ENCODE results near the gene CAMTA2. TPM values are rescaled to one million over a fixed set of nuclear protein-coding genes. Genes with fewer than 3 reads are reported as not detected.

Gene CAMTA2
- polyA plus RNA-seq, 1 donor (not counting 4 experiments of a cell fraction or from before 2014, with no cell fraction given): 8.5 TPM

GRCh38 chr17:4919511-4920047, 67.9 kb downstream of the CAMTA2 start:
- Histone ChIP-seq H3K4me2 (ENCODE audit: control insufficient read depth, extremely low read depth, insufficient read depth, low read depth, low read length) (peak overlapping the region; percentile 0), H3K9ac (ENCODE audit: control insufficient read depth, extremely low read depth, insufficient read depth, low read length) (no peak overlapping the region), H3K27ac (ENCODE audit: control insufficient read depth, insufficient read depth, low read length) (no peak overlapping the region), H3K79me2 (ENCODE audit: control insufficient read depth, insufficient read depth, low read length) (no peaks in the 10 kb centered on the region), H3K36me3 (ENCODE audit: control insufficient read depth in 2 of 2, extremely low read depth in 1 of 2, insufficient read depth in 2 of 2, low read length in 2 of 2) (no peaks in the 10 kb centered on the region), H3K27me3 (ENCODE audit: control insufficient read depth, extremely low read depth, insufficient read depth, low read length) (no peaks in the 10 kb centered on the region), H2AFZ (ENCODE audit: control insufficient read depth, low read length) (peak overlapping the region; percentile 1), H3K4me3 (ENCODE audit: control insufficient read depth in 2 of 3, extremely low read depth in 1 of 3, insufficient read depth in 2 of 3, low read depth in 1 of 3, low read length in 3 of 3) (no peak overlapping the region), H4K20me1 (ENCODE audit: control insufficient read depth, extremely low read depth, insufficient read depth, low read length) (no peaks in the 10 kb centered on the region), H3K9me3 (ENCODE audit: control insufficient read depth, low read depth, low read length) (no peaks in the 10 kb centered on the region), H3K4me1 (ENCODE audit: control insufficient read depth, extremely low read depth, insufficient read depth, low read length) (peaks cover 3% of the 10 kb centered on the region), H3K9me1 (ENCODE audit: control insufficient read depth, extremely low read depth, insufficient read depth, low read length) (no peaks in the 10 kb centered on the region)
- FAIRE-seq: no peak
- TF ChIP-seq EZH2 (IDR thresholded peaks at IDR 0.05; ENCODE audit: low read length): no peak
- TF ChIP-seq CTCF (optimal IDR thresholded peaks at IDR 0.05 in 1 of 3, IDR thresholded peaks at IDR 0.05 in 1 of 3, conservative IDR thresholded peaks at IDR 0.05 in 1 of 3; ENCODE audit: extremely low read depth in 1 of 3, insufficient read depth in 2 of 3, low read length in 3 of 3): no peak
- DNase-seq (ENCODE audit: low read depth, low spot score): no peak
- dilution Hi-C loops (cut with MboI; ENCODE audit: extremely low pct_ligation_motif_present, low sequenced_read_pairs): no loop called here

Small RNA genes lying within 50 kb of the gene (small RNA-seq; reads per million reads assigned to genes)
- gene MIR6864 (ENCODE audit: insufficient read length in 3 of 3, low read depth in 3 of 3, low replicate concordance in 1 of 3) (0 to 1.7 (median 0.07) reads per million in 3 experiments), gene MIR6865 (ENCODE audit: insufficient read length in 3 of 3, low read depth in 3 of 3, low replicate concordance in 1 of 3) (0 to 0.67 (median 0) reads per million in 3 experiments)

Other genes starting within 250 kb of the CAMTA2 start
- 0.14 to 0.31 TPM (median 0.25 TPM) in 3 replicates for gene ZMYND15, start 247.8 kb downstream of the CAMTA2 start, polyA plus RNA-seq
- gene CXCL16, start 247.7 kb downstream of the CAMTA2 start, polyA plus RNA-seq: 12.8 to 15.8 TPM (median 15.7 TPM) in 3 replicates
- not detected in 3 replicates for gene TM4SF5, start 215.8 kb downstream of the CAMTA2 start, polyA plus RNA-seq
- gene VMO1, start 201.3 kb downstream of the CAMTA2 start, polyA plus RNA-seq: 0.14 to 0.42 TPM in 2 of 3 replicates, not detected in the other
- gene GLTPD2, start 198.7 kb downstream of the CAMTA2 start, polyA plus RNA-seq: not detected in 3 replicates
- 191 to 245 TPM (median 225 TPM) in 3 replicates for gene PSMB6, start 191.5 kb downstream of the CAMTA2 start, polyA plus RNA-seq
- 27.9 to 48.6 TPM (median 33.3 TPM) in 3 replicates for gene PLD2, start 180.5 kb downstream of the CAMTA2 start, polyA plus RNA-seq
- gene MINK1, start 154.3 kb downstream of the CAMTA2 start, polyA plus RNA-seq: 82.8 to 101 TPM (median 93.7 TPM) in 3 replicates
- gene C17orf107, start 88.1 kb downstream of the CAMTA2 start, polyA plus RNA-seq: 0.31 to 0.68 TPM (median 0.33 TPM) in 3 replicates
- 0.02 to 0.04 TPM in 2 of 3 replicates, not detected in the other for gene CHRNE, start 84.6 kb downstream of the CAMTA2 start, polyA plus RNA-seq
- not detected in 3 replicates for gene GP1BA, start 55.4 kb downstream of the CAMTA2 start, polyA plus RNA-seq
- gene SLC25A11, start 47.6 kb downstream of the CAMTA2 start, polyA plus RNA-seq: 28.3 to 43.6 TPM (median 33.8 TPM) in 3 replicates
- gene RNF167, start 47.4 kb downstream of the CAMTA2 start, polyA plus RNA-seq: 101 to 129 TPM (median 118 TPM) in 3 replicates
- gene PFN1, start 39.1 kb downstream of the CAMTA2 start, polyA plus RNA-seq: 1,029 to 1,579 TPM (median 1,435 TPM) in 3 replicates
- gene ENO3, start 36.6 kb downstream of the CAMTA2 start, polyA plus RNA-seq: 1.8 to 3.1 TPM (median 2.4 TPM) in 3 replicates
- gene SPAG7, start 19.9 kb downstream of the CAMTA2 start, polyA plus RNA-seq: 65.6 to 73.7 TPM (median 65.7 TPM) in 3 replicates
- 0.21 to 0.39 TPM (median 0.26 TPM) in 3 replicates for gene INCA1, start 9.8 kb upstream of the CAMTA2 start, polyA plus RNA-seq
- gene KIF1C, start 10.3 kb upstream of the CAMTA2 start, polyA plus RNA-seq: 85.3 to 93.7 TPM (median 91.1 TPM) in 3 replicates
- 0.16 to 0.21 TPM (median 0.21 TPM) in 3 replicates for gene SLC52A1, start 47.8 kb upstream of the CAMTA2 start, polyA plus RNA-seq
- gene ZFP3, start 90.8 kb upstream of the CAMTA2 start, polyA plus RNA-seq: 1.6 to 4.3 TPM (median 3.0 TPM) in 3 replicates
- 4.2 to 5.2 TPM (median 4.9 TPM) in 3 replicates for gene ZNF232, start 124.2 kb upstream of the CAMTA2 start, polyA plus RNA-seq
- gene USP6, start 128.4 kb upstream of the CAMTA2 start, polyA plus RNA-seq: not detected in 3 replicates
- gene ZNF594, start 204.2 kb upstream of the CAMTA2 start, polyA plus RNA-seq: 0.67 to 2.1 TPM (median 1.7 TPM) in 3 replicates
- gene SCIMP, start 247.2 kb upstream of the CAMTA2 start, polyA plus RNA-seq: not detected in 3 replicates